SU-DHL-6 (cell line): Measurements from ENCODE around the gene RPUSD4.

ENCODE experiments used
- H2AFZ ChIP-seq: fragments of 200-600 bp; sonication (generic); 2 replicates; pipeline ENCODE4 v1.6.1; 2014; ENCODE audit warnings: low read depth, mild to moderate bottlenecking, moderate library complexity, mixed read lengths, antibody characterized with exemption, low read length; ENCODE audit not compliant: severe bottlenecking
- H3F3A ChIP-seq: fragments of 200-600 bp; shearing (Covaris generic); 2 replicates; pipeline ENCODE4 v1.6.0; 2016; ENCODE audit warnings: antibody characterized with exemption, mild to moderate bottlenecking; ENCODE audit not compliant: insufficient read depth
- H3K27ac ChIP-seq: fragments of 200-600 bp; sonication (generic); 2 replicates; pipeline ENCODE4 v1.5.1; 2016; ENCODE audit warnings: low read depth, mild to moderate bottlenecking, low read length, moderate library complexity, mixed read lengths
- H3K27me3 ChIP-seq: fragments of 200-600 bp; sonication (generic), shearing (Covaris generic); 2 replicates; pipeline ENCODE4 v1.6.0; 2014; ENCODE audit warnings: mild to moderate bottlenecking, low read length
- H3K36me3 ChIP-seq: fragments of 200-600 bp; sonication (generic); 2 replicates; pipeline ENCODE4 v1.6.1; 2014; ENCODE audit warnings: mild to moderate bottlenecking, low read length, mixed read lengths
- H3K4me2 ChIP-seq: fragments of 300-600, 200-600 bp; shearing (Covaris generic), sonication (generic); 2 replicates; pipeline ENCODE4 v1.6.0; 2014; ENCODE audit warnings: low read length, low read depth, mild to moderate bottlenecking; ENCODE audit not compliant: poor library complexity, severe bottlenecking
- H3K4me3 ChIP-seq: fragments of 200-600 bp; sonication (generic); 2 replicates; pipeline ENCODE4 v1.5.1; 2014; ENCODE audit warnings: antibody characterized with exemption, low read length, mild to moderate bottlenecking, mixed read lengths; ENCODE audit not compliant: insufficient read depth, poor library complexity, severe bottlenecking
- H3K79me2 ChIP-seq: fragments of 200-600 bp; sonication (generic); 2 replicates; pipeline ENCODE4 v1.6.1; 2014; ENCODE audit warnings: mild to moderate bottlenecking, low read length, moderate library complexity; ENCODE audit not compliant: insufficient read depth
- H3K9ac ChIP-seq: fragments of 200-600 bp; sonication (generic); 2 replicates; pipeline ENCODE4 v1.7.0; 2014; ENCODE audit warnings: mild to moderate bottlenecking, low read length
- H3K9me2 ChIP-seq: fragments of 200-600 bp; sonication (generic); replicated peaks from 2 replicates; pipeline ENCODE4 v1.6.1; 2014; ENCODE audit warnings: low read length; ENCODE audit not compliant: insufficient read depth
- H3K9me3 ChIP-seq: fragments of 200-600 bp; sonication (generic); 2 replicates; pipeline ENCODE4 v1.6.1; 2014; ENCODE audit warnings: low read length, mixed read lengths; ENCODE audit not compliant: insufficient read depth
- H4K20me1 ChIP-seq: fragments of 200-600 bp; sonication (generic); 2 replicates; pipeline ENCODE4 v1.6.1; 2014; ENCODE audit warnings: low read depth, mild to moderate bottlenecking, antibody characterized with exemption, low read length, moderate library complexity, mixed read lengths
- EZH2phosphoT487 ChIP-seq: fragments of 200-600 bp; sonication (generic), shearing (Covaris generic); conservative IDR thresholded peaks from 2 replicates; pipeline ENCODE4 v1.6.1; 2018; ENCODE audit warnings: mild to moderate bottlenecking, antibody characterized with exemption, low read length, moderate library complexity, mixed read lengths
- TF ChIP-seq, protein P1 (sequence below): fragments of 200-600 bp; sonication (generic); IDR thresholded peaks from one replicate; pipeline ENCODE4 v1.5.1; 2017; ENCODE audit warnings: antibody characterized with exemption, mild to moderate bottlenecking, low read length, moderate library complexity; ENCODE audit not compliant: insufficient read depth, poor library complexity, severe bottlenecking

RPUSD4 gene

GRCh38 chr11:126191379-126192073 is 19.9 kb downstream of the RPUSD4 start:
- Histone ChIP-seq H4K20me1 (no peaks in the 10 kb centered on the region), H3K27me3 (no peaks in the 10 kb centered on the region), H3F3A (no peaks in the 10 kb centered on the region), H3K4me2 (no peak overlapping the region), H3K4me3 (no peak overlapping the region), H3K36me3 (no peaks in the 10 kb centered on the region), H3K27ac (no peak overlapping the region), H3K79me2 (no peaks in the 10 kb centered on the region), H2AFZ (no peak overlapping the region), H3K9ac (no peak overlapping the region), H3K9me3 (no peaks in the 10 kb centered on the region), H3K9me2 (no peaks in the 10 kb centered on the region)
- TF ChIP-seq, protein P1, sequence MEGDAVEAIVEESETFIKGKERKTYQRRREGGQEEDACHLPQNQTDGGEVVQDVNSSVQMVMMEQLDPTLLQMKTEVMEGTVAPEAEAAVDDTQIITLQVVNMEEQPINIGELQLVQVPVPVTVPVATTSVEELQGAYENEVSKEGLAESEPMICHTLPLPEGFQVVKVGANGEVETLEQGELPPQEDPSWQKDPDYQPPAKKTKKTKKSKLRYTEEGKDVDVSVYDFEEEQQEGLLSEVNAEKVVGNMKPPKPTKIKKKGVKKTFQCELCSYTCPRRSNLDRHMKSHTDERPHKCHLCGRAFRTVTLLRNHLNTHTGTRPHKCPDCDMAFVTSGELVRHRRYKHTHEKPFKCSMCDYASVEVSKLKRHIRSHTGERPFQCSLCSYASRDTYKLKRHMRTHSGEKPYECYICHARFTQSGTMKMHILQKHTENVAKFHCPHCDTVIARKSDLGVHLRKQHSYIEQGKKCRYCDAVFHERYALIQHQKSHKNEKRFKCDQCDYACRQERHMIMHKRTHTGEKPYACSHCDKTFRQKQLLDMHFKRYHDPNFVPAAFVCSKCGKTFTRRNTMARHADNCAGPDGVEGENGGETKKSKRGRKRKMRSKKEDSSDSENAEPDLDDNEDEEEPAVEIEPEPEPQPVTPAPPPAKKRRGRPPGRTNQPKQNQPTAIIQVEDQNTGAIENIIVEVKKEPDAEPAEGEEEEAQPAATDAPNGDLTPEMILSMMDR: no peak
- TF ChIP-seq EZH2phosphoT487: no peak

- Histone ChIP-seq H3K79me2 (no peaks in the 10 kb centered on the region), H3K9me2 (no peaks in the 10 kb centered on the region), H3K27me3 (no peaks in the 10 kb centered on the region), H3K9me3 (no peaks in the 10 kb centered on the region), H3K4me3 (no peak overlapping the region), H3K27ac (no peak overlapping the region), H4K20me1 (no peaks in the 10 kb centered on the region), H3K36me3 (no peaks in the 10 kb centered on the region), H3F3A (no peaks in the 10 kb centered on the region), H3K4me2 (no peak overlapping the region), H3K9ac (no peak overlapping the region), H2AFZ (no peak overlapping the region)
- TF ChIP-seq EZH2phosphoT487: no peak
- TF ChIP-seq, protein P1: no peak
These were observed 20.7 kb downstream of the RPUSD4 start for GRCh38 chr11:126190792-126191191.

- no peaks in the 10 kb centered on the region for H3K9me2 ChIP-seq
- no peak overlapping the region for H3K4me3 ChIP-seq
- H4K20me1 ChIP-seq: no peaks in the 10 kb centered on the region
- no peak overlapping the region; the same call in 1 of the 2 replicates for H3K9ac ChIP-seq
- no peaks in the 10 kb centered on the region for H3K36me3 ChIP-seq
- no peaks in the 10 kb centered on the region for H3K9me3 ChIP-seq
- peak overlapping the region; percentile 43; the same call in 1 of the 2 replicates for H3K27ac ChIP-seq
- H2AFZ ChIP-seq: no peak overlapping the region
- H3K4me2 ChIP-seq: peak overlapping the region; percentile 44
- no peaks in the 10 kb centered on the region for H3K27me3 ChIP-seq
- H3F3A ChIP-seq: no peaks in the 10 kb centered on the region
- H3K79me2 ChIP-seq: no peaks in the 10 kb centered on the region
- TF ChIP-seq, protein P1: no peak
- no peak for TF ChIP-seq EZH2phosphoT487
These were observed 22.1 kb downstream of the RPUSD4 start for GRCh38 chr11:126189109-126189929.
